Testis (tissue), 2 donors: ENCODE data around the gene CCNY.

Experiments used
- CTCF ChIP-seq, 3 experiments: fragments of 450-650 bp in 2 of 3; fragments of 200-600 bp in 1 of 3; sonication (generic) in 1 of 3; IDR thresholded peaks; one replicate each; pipeline ENCODE4 v1.5.1; 2016 to 2019; ENCODE audit warnings: antibody characterized with exemption in 3 of 3, mild to moderate bottlenecking in 2 of 3, moderate library complexity in 1 of 3
- POLR2A ChIP-seq: fragments of 450-650 bp; IDR thresholded peaks from one replicate; pipeline ENCODE4 v1.6.1; 2017; ENCODE audit warnings: antibody characterized with exemption, mild to moderate bottlenecking, moderate library complexity

GRCh38 chr10:35613597-35614226, 277.4 kb downstream of the CCNY start:
- TF ChIP-seq CTCF (IDR thresholded peaks at IDR 0.05), result no peak
- no peak for TF ChIP-seq POLR2A
